Fibroblast of mammary gland (primary cell): ENCODE measurements around the gene SPAG6.

Experiments used
- DNase-seq: peaks from one replicate; pipeline ENCODE4 v3.0.0-alpha.2; 2010; ENCODE audit warnings: low read depth
- H3K4me3 ChIP-seq: 2 replicates; pipeline ENCODE4 v1.5.1; 2011; ENCODE audit warnings: low read depth, mild to moderate bottlenecking, low read length, moderate library complexity; ENCODE audit not compliant: control insufficient read depth
- CTCF ChIP-seq: conservative IDR thresholded peaks from 2 replicates; pipeline ENCODE4 v1.5.1; 2011; ENCODE audit warnings: low read depth, low read length, inconsistent platforms; ENCODE audit not compliant: control insufficient read depth, insufficient read depth

SPAG6 gene

GRCh38 chr10:22366435-22366703 lies 21.1 kb downstream of the SPAG6 start:
- no peak overlapping the region for H3K4me3 ChIP-seq
- no peak for DNase-seq
- TF ChIP-seq CTCF, result no peak

- no peak for DNase-seq
- TF ChIP-seq CTCF, result no peak
- no peak overlapping the region for H3K4me3 ChIP-seq
Measured at GRCh38 chr10:22366771-22367170, 21.5 kb downstream of the SPAG6 start.

- no peak overlapping the region for H3K4me3 ChIP-seq
- no peak for TF ChIP-seq CTCF
- DNase-seq, result no peak
Measured at GRCh38 chr10:22367471-22367870, 22.2 kb downstream of the SPAG6 start.

- H3K4me3 ChIP-seq, result no peak overlapping the region
- no peak for DNase-seq
- TF ChIP-seq CTCF, result no peak
Measured at GRCh38 chr10:22368402-22368801, 23.1 kb downstream of the SPAG6 start.

- TF ChIP-seq CTCF, result no peak
- DNase-seq, result no peak
Measured at GRCh38 chr10:22368981-22369380, 23.7 kb downstream of the SPAG6 start.

GRCh38 chr10:22369434-22370072 lies 24.3 kb downstream of the SPAG6 start:
- DNase-seq, result peak; percentile 62
- no peak overlapping the region for H3K4me3 ChIP-seq
- no peak for TF ChIP-seq CTCF

More at GRCh38 chr10:22368981-22369380, 23.7 kb downstream of the SPAG6 start:
- H3K4me3 ChIP-seq, result no peak overlapping the region

- DNase-seq, result no peak
- H3K4me3 ChIP-seq, result no peak overlapping the region
- no peak for TF ChIP-seq CTCF
Measured at GRCh38 chr10:22370320-22370719, 25.0 kb downstream of the SPAG6 start.
